ENCODE results near the gene IRX3.

GRCh38 chr16:54286366-54287130, at the start of gene IRX3:
- TF ChIP-seq, protein P1, sequence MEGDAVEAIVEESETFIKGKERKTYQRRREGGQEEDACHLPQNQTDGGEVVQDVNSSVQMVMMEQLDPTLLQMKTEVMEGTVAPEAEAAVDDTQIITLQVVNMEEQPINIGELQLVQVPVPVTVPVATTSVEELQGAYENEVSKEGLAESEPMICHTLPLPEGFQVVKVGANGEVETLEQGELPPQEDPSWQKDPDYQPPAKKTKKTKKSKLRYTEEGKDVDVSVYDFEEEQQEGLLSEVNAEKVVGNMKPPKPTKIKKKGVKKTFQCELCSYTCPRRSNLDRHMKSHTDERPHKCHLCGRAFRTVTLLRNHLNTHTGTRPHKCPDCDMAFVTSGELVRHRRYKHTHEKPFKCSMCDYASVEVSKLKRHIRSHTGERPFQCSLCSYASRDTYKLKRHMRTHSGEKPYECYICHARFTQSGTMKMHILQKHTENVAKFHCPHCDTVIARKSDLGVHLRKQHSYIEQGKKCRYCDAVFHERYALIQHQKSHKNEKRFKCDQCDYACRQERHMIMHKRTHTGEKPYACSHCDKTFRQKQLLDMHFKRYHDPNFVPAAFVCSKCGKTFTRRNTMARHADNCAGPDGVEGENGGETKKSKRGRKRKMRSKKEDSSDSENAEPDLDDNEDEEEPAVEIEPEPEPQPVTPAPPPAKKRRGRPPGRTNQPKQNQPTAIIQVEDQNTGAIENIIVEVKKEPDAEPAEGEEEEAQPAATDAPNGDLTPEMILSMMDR (IDR thresholded peaks at IDR 0.05): peak in 1 of 4 experiments; percentile 11
- TF ChIP-seq POLR2A (IDR thresholded peaks at IDR 0.05) (peak; percentile 54), POLR2AphosphoS5 (IDR thresholded peaks at IDR 0.05) (peak; percentile 77)

Measured in prostate gland (tissue), 2 donors.